Stomach (tissue), 4 donors: ENCODE measurements around the gene TGM1.

ENCODE experiments used
- CTCF ChIP-seq, 7 experiments: fragments of 450-650 bp in 4 of 7; fragments of 200-600 bp in 3 of 7; sonication (generic) in 3 of 7; IDR thresholded peaks; one replicate each; pipeline ENCODE4 v1.5.1; 2016 to 2019; ENCODE audit warnings: antibody characterized with exemption in 7 of 7, control low read depth in 2 of 7, mild to moderate bottlenecking in 1 of 7
- EP300 ChIP-seq: sonication (generic); formaldehyde crosslinking; IDR thresholded peaks from one replicate; pipeline ENCODE4 v1.6.1; 2017; ENCODE audit warnings: antibody characterized with exemption
- POLR2A ChIP-seq, 4 donors: fragments of 450-650 bp; IDR thresholded peaks; one replicate each; pipeline ENCODE4 v1.6.1; 2016; ENCODE audit warnings: antibody characterized with exemption in 4 of 4, control low read depth in 2 of 4, mild to moderate bottlenecking in 1 of 4, moderate library complexity in 1 of 4

GRCh38 chr14:24260026-24260779, 2.8 kb downstream of the TGM1 start:
- TF ChIP-seq EP300, result no peak
- TF ChIP-seq CTCF (IDR thresholded peaks at IDR 0.05), result no peak
- no peak for TF ChIP-seq POLR2A (IDR thresholded peaks at IDR 0.05)
